ENCODE data around the gene PMM2. TPM values are rescaled to one million over a fixed set of nuclear protein-coding genes. Genes with fewer than 3 reads are reported as not detected.
A peak's percentile ranks its signal among the peaks of the same experiment; 100 is the strongest.

The PMM2 gene
- total RNA-seq, 6 experiments from 2014 or later = 18.6 to 47.8 (median 39.0) TPM

DNA sequence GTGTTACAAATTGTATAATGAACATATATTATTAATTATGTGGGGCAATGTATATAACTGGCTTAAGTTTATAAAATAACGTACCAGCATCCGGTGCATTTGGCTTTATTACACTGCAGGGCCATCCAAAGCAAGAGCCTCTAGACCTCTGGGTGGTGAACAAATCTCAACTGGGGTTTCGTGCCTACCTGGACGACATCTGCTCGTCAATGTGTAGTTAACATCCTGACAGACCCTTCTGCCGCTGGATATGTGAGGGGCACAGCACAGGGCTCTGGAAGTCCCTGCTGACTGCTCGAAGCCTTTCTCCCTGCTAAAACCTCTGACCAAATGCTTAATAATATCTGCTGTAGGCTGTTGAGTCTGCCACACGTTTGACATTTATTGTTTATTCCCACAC is 2.5 kb upstream of the PMM2 start:
- TF ChIP-seq, protein P1, sequence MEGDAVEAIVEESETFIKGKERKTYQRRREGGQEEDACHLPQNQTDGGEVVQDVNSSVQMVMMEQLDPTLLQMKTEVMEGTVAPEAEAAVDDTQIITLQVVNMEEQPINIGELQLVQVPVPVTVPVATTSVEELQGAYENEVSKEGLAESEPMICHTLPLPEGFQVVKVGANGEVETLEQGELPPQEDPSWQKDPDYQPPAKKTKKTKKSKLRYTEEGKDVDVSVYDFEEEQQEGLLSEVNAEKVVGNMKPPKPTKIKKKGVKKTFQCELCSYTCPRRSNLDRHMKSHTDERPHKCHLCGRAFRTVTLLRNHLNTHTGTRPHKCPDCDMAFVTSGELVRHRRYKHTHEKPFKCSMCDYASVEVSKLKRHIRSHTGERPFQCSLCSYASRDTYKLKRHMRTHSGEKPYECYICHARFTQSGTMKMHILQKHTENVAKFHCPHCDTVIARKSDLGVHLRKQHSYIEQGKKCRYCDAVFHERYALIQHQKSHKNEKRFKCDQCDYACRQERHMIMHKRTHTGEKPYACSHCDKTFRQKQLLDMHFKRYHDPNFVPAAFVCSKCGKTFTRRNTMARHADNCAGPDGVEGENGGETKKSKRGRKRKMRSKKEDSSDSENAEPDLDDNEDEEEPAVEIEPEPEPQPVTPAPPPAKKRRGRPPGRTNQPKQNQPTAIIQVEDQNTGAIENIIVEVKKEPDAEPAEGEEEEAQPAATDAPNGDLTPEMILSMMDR (IDR thresholded peaks at IDR 0.05) = peak in 2 of 4 donors; percentile 32 to 38
- no peak for TF ChIP-seq POLR2A (IDR thresholded peaks at IDR 0.05)
- intact Hi-C loops (cut with DNase I) = no loop called here
- Histone ChIP-seq H3K9me3 (no peaks in the 10 kb centered on the region), H3K36me3 (no peaks in the 10 kb centered on the region), H3K27ac (peak overlapping the region in 2 of 3 donors; percentile 78 to 91), H3K27me3 (no peaks in the 10 kb centered on the region), H3K4me1 (peaks cover 0 to 45% (median 14%) of the 10 kb centered on the region in 4 donors), H3K4me3 (no peak overlapping the region)
- peak in 3 of 4 donors; percentile 11 to 13 (median 12) for ATAC-seq
- WGBS (ENCODE audit: insufficient coverage, low coverage, low lambda C conversion rate, missing lambda C conversion rate) = 81% methylated on average over 7 of the region's 8 CpGs
- DNase-seq = no peak

DNA sequence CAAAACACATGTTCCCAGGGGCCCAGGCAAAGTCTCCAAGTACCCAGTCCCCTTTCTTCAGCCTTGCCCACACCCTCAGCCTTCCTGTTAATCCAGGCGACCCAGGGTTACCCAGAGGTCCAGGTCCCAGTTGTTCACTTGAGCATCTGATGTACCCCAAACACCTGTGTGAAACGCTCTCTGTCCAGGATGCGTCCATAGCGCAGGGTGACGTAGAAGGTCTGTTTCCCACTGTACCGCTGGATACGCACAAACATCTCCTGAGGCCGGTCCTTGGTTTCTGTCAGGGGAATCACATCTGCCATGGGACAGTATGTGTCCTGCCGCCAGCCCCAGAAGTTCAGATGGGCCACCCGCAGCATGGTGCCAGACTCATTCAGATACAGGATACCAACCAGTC is 1.8 kb upstream of the PMM2 start:
- DNase-seq = no peak
- H3K4me1 ChIP-seq = peaks cover 0 to 52% (median 15%) of the 10 kb centered on the region in 4 donors
- H3K27ac ChIP-seq = peak overlapping the region in 2 of 3 donors; percentile 9 to 91

DNA sequence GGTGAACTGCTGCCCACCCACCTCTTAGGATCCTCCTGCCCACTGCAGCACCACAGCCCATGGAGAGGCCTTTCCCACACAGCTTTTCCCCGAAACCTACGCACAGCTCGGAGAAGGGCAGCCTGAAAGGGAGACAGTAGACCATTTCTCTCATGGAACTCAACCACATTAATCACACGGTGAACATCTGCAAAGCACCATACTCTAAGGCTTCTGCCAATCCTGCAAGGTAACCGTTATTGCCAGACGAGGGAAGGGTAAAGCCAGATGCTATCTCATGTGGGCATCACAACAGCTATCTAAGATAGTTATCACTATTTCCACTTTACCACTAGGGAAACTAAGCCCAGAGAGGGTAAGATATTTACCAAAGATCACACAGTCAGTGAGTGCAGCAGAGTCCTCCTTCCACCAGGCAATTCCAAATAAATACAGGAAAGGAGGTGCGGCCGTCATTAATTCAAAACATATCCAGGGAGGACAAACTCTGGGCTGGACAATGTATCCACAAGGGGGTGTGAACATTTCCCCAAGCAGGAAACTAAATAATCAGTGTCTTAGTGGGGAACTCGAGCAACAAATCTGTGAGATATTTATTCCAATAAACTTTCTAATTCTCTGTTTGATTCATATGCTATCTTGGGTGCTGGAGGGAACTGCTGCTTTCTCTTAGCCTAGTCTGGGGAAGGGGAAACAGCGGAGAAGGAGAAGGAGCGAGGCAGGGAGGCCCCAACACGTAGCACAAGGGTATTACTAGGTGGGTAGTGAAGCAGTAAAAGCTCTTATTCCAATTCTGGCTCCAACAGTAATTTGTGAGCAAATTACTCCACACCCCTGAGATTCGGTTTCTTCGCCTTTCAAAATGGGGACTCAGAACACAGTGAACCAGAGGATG is 923 bp upstream of the PMM2 start:
- intact Hi-C loops (cut with DNase I) = no loop called here
- Histone ChIP-seq H3K36me3 (peaks cover 0 to 7% (median 0%) of the 10 kb centered on the region in 4 donors), H3K4me3 (peak overlapping the region; percentile 87 to 100 (median 99)), H3K27ac (peak overlapping the region; percentile 31 to 82 (median 52)), H3K4me1 (peaks cover 0 to 61% (median 15%) of the 10 kb centered on the region in 4 donors), H3K9me3 (no peaks in the 10 kb centered on the region), H3K27me3 (no peaks in the 10 kb centered on the region)
- 30% methylated on average over 13 of the region's 14 CpGs for WGBS (ENCODE audit: insufficient coverage, low coverage, low lambda C conversion rate, missing lambda C conversion rate)
- no peak for ATAC-seq
- TF ChIP-seq, protein P1 (IDR thresholded peaks at IDR 0.05) = no peak
- no peak for TF ChIP-seq POLR2A (IDR thresholded peaks at IDR 0.05)
- DNase-seq = no peak

More for the DNA sequence above, 1.8 kb upstream of the PMM2 start:
- intact Hi-C loops (cut with DNase I) = no loop called here
- H3K9me3 ChIP-seq = no peaks in the 10 kb centered on the region
- no peak for ATAC-seq
- no peak overlapping the region for H3K4me3 ChIP-seq
- TF ChIP-seq, protein P1 (IDR thresholded peaks at IDR 0.05) = no peak
- TF ChIP-seq POLR2A (IDR thresholded peaks at IDR 0.05) = no peak
- 90% methylated on average over 8 of the region's 10 CpGs for WGBS (ENCODE audit: insufficient coverage, low coverage, low lambda C conversion rate, missing lambda C conversion rate)
- H3K36me3 ChIP-seq = no peaks in the 10 kb centered on the region
- H3K27me3 ChIP-seq = no peaks in the 10 kb centered on the region

DNA sequence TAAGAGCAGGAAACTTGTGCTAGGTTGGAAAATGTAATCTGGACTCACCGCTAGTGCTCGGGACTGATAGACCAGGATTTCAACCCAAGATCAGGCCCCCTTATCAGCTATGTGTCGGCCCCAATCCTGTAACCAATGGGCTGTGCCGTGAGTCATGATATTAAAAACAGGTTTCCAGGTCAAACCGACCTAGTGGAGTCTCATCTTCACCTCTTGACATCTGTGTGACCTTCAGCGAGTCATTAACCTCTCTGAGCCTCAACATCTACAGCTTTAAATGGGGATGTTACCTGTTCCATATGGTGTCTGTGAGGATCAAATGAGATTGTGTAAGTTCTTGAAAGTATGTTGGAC is 512 bp downstream of the PMM2 start:
- Histone ChIP-seq H3K36me3 (peaks cover 0 to 21% (median 10%) of the 10 kb centered on the region in 4 donors), H3K4me3 (peak overlapping the region; percentile 87 to 100 (median 99)), H3K27ac (peak overlapping the region; percentile 79 to 82 (median 82)), H3K9me3 (no peaks in the 10 kb centered on the region), H3K27me3 (no peaks in the 10 kb centered on the region), H3K4me1 (peaks cover 0 to 63% (median 14%) of the 10 kb centered on the region in 4 donors)
- 0% methylated on average over 3 of the region's 6 CpGs for WGBS (ENCODE audit: insufficient coverage, low coverage, low lambda C conversion rate, missing lambda C conversion rate)
- ATAC-seq = peak in 2 of 4 donors; percentile 2 to 20
- DNase-seq = no peak
- TF ChIP-seq, protein P1 (IDR thresholded peaks at IDR 0.05) = no peak
- no peak for TF ChIP-seq POLR2A (IDR thresholded peaks at IDR 0.05)
- intact Hi-C loops (cut with DNase I) = no loop called here
